Neural cell (in vitro differentiated cells): ENCODE data around the gene ATP6V1D. TPM values are rescaled to one million over a fixed set of nuclear protein-coding genes. Genes with fewer than 3 reads are reported as not detected.

ENCODE experiments used
- H2AFZ ChIP-seq: fragments of 200-600, 300-800 bp; sonication (generic), shearing (Covaris generic); 2 replicates; pipeline ENCODE4 v1.6.0; 2014; ENCODE audit warnings: low read depth, mild to moderate bottlenecking, antibody characterized with exemption, low read length, moderate library complexity
- H3F3A ChIP-seq: fragments of 200-600 bp; shearing (Covaris generic); 2 replicates; pipeline ENCODE4 v1.6.1; 2016; ENCODE audit warnings: mild to moderate bottlenecking, moderate library complexity, mixed read lengths, antibody characterized with exemption, low read length; ENCODE audit not compliant: insufficient read depth, poor library complexity, severe bottlenecking
- H3K27ac ChIP-seq: fragments of 200-600, 300-800 bp; sonication (generic), shearing (Covaris generic); 2 replicates; pipeline ENCODE4 v1.5.1; 2014; ENCODE audit warnings: mild to moderate bottlenecking, low read length, moderate library complexity
- H3K27me3 ChIP-seq: fragments of 300-800, 200-600 bp; sonication (generic), shearing (Covaris generic); 2 replicates; pipeline ENCODE4 v1.6.0; 2014; ENCODE audit warnings: mild to moderate bottlenecking, low read depth, low read length, moderate library complexity; ENCODE audit not compliant: insufficient read depth
- H3K36me3 ChIP-seq: fragments of 300-800, 200-600 bp; sonication (generic), shearing (Covaris generic); 2 replicates; pipeline ENCODE4 v1.5.1; 2014; ENCODE audit warnings: mild to moderate bottlenecking, antibody characterized with exemption, low read length, moderate library complexity; ENCODE audit not compliant: insufficient read depth
- H3K4me2 ChIP-seq: fragments of 300-800, 200-600 bp; sonication (generic), shearing (Covaris generic); 2 replicates; pipeline ENCODE4 v1.6.0; 2014; ENCODE audit warnings: mild to moderate bottlenecking, low read length
- H3K4me3 ChIP-seq: fragments of 300-800, 200-600 bp; sonication (generic), shearing (Covaris generic); 2 replicates; pipeline ENCODE4 v1.5.1; 2014; ENCODE audit warnings: mild to moderate bottlenecking, low read length, moderate library complexity
- H3K79me2 ChIP-seq: fragments of 200-600 bp; shearing (Covaris generic); replicated peaks from 2 replicates; pipeline ENCODE4 v1.6.0; 2014; ENCODE audit warnings: mild to moderate bottlenecking, low read length, moderate library complexity; ENCODE audit not compliant: insufficient read depth
- H3K9ac ChIP-seq: fragments of 300-800, 200-600 bp; sonication (generic), shearing (Covaris generic); 2 replicates; pipeline ENCODE4 v1.6.1; 2016; ENCODE audit warnings: mild to moderate bottlenecking, low read length, mixed read lengths
- H3K9me2 ChIP-seq: fragments of 200-600 bp; shearing (Covaris generic); 2 replicates; pipeline ENCODE4 v1.6.1; 2016; ENCODE audit warnings: mild to moderate bottlenecking, low read length, mixed read lengths; ENCODE audit not compliant: insufficient read depth
- H3K9me3 ChIP-seq: fragments of 200-600, 300-800 bp; sonication (generic), shearing (Covaris generic); 2 replicates; pipeline ENCODE4 v1.6.1; 2016; ENCODE audit warnings: mild to moderate bottlenecking, mixed run types, low read length, moderate library complexity, mixed read lengths
- H4K20me1 ChIP-seq: fragments of 200-600 bp; shearing (Covaris generic); 2 replicates; pipeline ENCODE4 v1.6.1; 2016; ENCODE audit warnings: mild to moderate bottlenecking, mixed run types; ENCODE audit not compliant: insufficient read depth
- CTCF ChIP-seq: fragments of 450-650 bp; IDR thresholded peaks from 2 replicates; pipeline ENCODE4 v1.5.1; 2014; ENCODE audit warnings: antibody characterized with exemption, mild to moderate bottlenecking, moderate library complexity; ENCODE audit not compliant: poor library complexity, severe bottlenecking
- EP300 ChIP-seq: fragments of 450-650 bp; conservative IDR thresholded peaks from 2 replicates; pipeline ENCODE4 v1.6.1; 2014; ENCODE audit warnings: antibody characterized with exemption, mild to moderate bottlenecking, moderate library complexity; ENCODE audit not compliant: poor library complexity, severe bottlenecking
- EZH2 ChIP-seq: fragments of 200-600, 300-800 bp; shearing (Covaris generic), sonication (generic); IDR thresholded peaks from 2 replicates; pipeline ENCODE4 v1.6.1; 2014; ENCODE audit warnings: antibody characterized with exemption, low read length, borderline replicate concordance, mild to moderate bottlenecking; ENCODE audit not compliant: insufficient read depth, poor library complexity, severe bottlenecking
- MXI1 ChIP-seq: fragments of 450-650 bp; conservative IDR thresholded peaks from 2 replicates; pipeline ENCODE4 v1.6.1; 2014; ENCODE audit warnings: antibody characterized with exemption, mild to moderate bottlenecking; ENCODE audit not compliant: poor library complexity, severe bottlenecking
- POLR2AphosphoS5 ChIP-seq: IDR thresholded peaks from 2 replicates; pipeline ENCODE4 v1.6.1; 2012
- RAD21 ChIP-seq: fragments of 450-650 bp; conservative IDR thresholded peaks from 2 replicates; pipeline ENCODE4 v1.6.1; 2014; ENCODE audit warnings: antibody characterized with exemption, mild to moderate bottlenecking, moderate library complexity
- REST ChIP-seq: IDR thresholded peaks from 2 replicates; pipeline ENCODE4 v1.6.1; 2012; ENCODE audit warnings: borderline replicate concordance
- SMC3 ChIP-seq: fragments of 450-650 bp; conservative IDR thresholded peaks from 2 replicates; pipeline ENCODE4 v1.6.1; 2014; ENCODE audit warnings: antibody characterized with exemption, mild to moderate bottlenecking, moderate library complexity; ENCODE audit not compliant: poor library complexity
- TAF1 ChIP-seq: IDR thresholded peaks from 2 replicates; pipeline ENCODE4 v1.6.1; 2012; ENCODE audit warnings: low read depth
- polyA plus RNA-seq: library from polyadenylated mRNA; depleted of rRNA; stranded (reverse); fragments of >200 nt; gene quantifications from 2 replicates; pipeline ENCODE4 v1.2.3, GENCODE V29; 2014

ATP6V1D gene
- polyA plus RNA-seq, 1 donor from 2014 or later: 216 TPM

GRCh38 chr14:67372833-67373232 lies 13.2 kb upstream of the ATP6V1D start:
- no peaks in the 10 kb centered on the region for H3K9me3 ChIP-seq
- H3K9ac ChIP-seq: no peak overlapping the region
- no peaks in the 10 kb centered on the region for H3K9me2 ChIP-seq
- H3F3A ChIP-seq: no peaks in the 10 kb centered on the region
- H3K4me3 ChIP-seq: no peak overlapping the region
- H4K20me1 ChIP-seq: no peaks in the 10 kb centered on the region
- no peak overlapping the region for H2AFZ ChIP-seq
- no peak for TF ChIP-seq POLR2AphosphoS5
- TF ChIP-seq REST: no peak
- TF ChIP-seq RAD21: no peak
- no peak for TF ChIP-seq TAF1
- no peak for TF ChIP-seq CTCF
- TF ChIP-seq EZH2: no peak
- no peak for TF ChIP-seq MXI1
- no peak for TF ChIP-seq EP300
- no peak for TF ChIP-seq SMC3
- no peak overlapping the region for H3K4me2 ChIP-seq
- no peaks in the 10 kb centered on the region for H3K27me3 ChIP-seq
- no peak overlapping the region for H3K27ac ChIP-seq
- peaks cover 2% of the 10 kb centered on the region for H3K79me2 ChIP-seq
- H3K36me3 ChIP-seq: peaks cover 4% of the 10 kb centered on the region

DNA sequence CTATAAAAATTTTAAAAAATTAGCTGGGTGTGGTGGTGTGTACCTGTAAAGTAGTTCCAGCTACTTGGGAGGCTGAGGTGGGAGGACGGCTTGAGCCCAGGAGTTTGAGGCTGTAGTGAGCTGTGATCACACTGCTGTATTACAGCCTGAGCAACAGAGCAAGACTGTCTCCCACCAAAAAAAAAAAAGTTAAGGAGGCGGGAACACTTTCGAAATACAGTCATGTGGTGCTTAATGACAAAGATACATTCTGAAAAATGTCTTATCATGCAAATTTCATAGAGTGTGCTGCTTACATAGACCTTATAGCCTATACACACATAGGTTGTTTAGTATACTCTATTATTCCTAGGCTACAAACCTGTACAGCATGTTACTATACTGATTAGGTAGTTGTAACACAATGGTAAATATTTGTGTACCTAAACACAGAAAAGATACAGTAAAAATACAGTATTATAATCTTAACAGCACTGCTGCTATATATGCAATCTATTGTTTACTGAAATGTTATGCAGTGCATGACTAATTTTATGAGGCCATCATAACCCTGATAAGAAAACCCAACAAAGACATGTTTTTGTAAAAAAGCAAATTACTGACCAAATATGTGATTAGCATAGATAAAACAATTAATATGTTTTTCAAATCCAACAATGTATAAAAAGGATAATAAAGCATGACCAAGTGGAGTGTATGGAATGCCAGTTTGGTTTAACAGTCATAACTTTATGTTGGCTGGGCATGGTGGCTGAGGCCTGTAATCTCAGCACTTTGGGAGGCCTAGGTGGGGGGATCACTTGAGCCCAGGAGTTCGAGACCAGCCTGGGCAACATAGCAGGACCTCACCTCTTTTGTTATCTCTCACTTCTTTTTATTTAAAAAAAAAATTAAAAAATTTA lies 11.9 kb upstream of the ATP6V1D start:
- Histone ChIP-seq H4K20me1 (no peaks in the 10 kb centered on the region), H3K36me3 (peaks cover 4% of the 10 kb centered on the region), H3K9me2 (no peaks in the 10 kb centered on the region), H3K4me2 (no peak overlapping the region), H2AFZ (no peak overlapping the region), H3K27me3 (no peaks in the 10 kb centered on the region), H3K9ac (no peak overlapping the region), H3K4me3 (no peak overlapping the region), H3K79me2 (peaks cover 2% of the 10 kb centered on the region), H3K9me3 (no peaks in the 10 kb centered on the region), H3K27ac (no peak overlapping the region), H3F3A (no peaks in the 10 kb centered on the region)
- TF ChIP-seq EP300 (no peak), MXI1 (no peak), SMC3 (no peak), CTCF (no peak), EZH2 (no peak), REST (no peak), RAD21 (no peak), TAF1 (no peak), POLR2AphosphoS5 (no peak)
